Epithelial cell of esophagus (primary cell): ENCODE data around the gene KCNC4.

Experiments
- DNase-seq: peaks from one replicate; pipeline ENCODE4 v3.0.0; 2010; ENCODE audit warnings: low read depth
- H3K4me3 ChIP-seq: 2 replicates; pipeline ENCODE4 v1.5.1; 2011; ENCODE audit warnings: mild to moderate bottlenecking, low read length, control low read depth
- TF ChIP-seq, protein P1 (sequence below): IDR thresholded peaks from 2 replicates; pipeline ENCODE4 v1.5.1; 2011; ENCODE audit warnings: low read depth, mild to moderate bottlenecking, low read length, control low read depth, inconsistent platforms; ENCODE audit not compliant: insufficient read depth; ENCODE audit errors: missing control alignments

Gene KCNC4

DNA sequence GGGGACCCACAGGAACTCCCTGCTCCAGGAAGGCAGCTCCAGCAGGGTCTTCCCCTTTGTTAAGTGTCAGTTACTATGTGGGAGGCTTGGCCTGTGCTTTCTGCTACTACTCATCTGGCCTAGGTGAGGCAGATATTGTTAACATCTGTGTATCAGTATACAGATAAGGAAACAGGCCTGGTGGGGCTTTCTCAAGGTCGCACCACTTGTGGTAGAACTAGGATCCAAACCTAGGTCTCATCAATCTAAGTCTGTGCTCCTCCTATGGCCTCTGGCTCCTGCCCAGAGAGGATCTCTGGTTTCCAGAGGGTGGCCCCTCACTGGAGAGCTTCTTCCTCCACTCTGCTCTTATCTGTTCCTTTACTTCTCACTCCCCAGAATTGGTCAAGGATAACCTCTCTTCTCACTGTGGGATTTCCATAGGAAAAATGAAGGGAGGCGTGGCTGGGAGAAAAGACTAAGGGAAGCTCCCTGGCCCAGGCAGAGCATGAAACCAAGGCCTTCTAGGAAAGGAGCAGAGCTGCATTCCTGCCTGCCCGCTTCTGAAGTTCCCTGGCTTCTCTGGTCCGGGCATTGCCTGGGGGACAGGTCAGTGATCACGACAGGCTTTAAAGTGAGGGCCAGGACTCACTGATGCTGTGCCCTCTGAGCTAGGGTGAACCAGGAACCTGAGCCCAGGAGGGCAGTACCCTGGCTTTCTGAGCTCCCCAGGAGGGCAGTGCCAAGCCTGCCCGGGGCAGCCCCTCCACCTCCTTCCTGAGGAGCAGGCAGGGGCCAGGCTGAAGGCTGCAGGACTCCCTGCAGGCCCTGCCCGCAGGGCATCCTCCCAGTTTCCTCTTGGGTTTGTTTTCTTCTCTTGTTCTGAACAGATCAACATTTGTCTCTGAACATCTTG is 5.8 kb downstream of the KCNC4 start:
- no peak for DNase-seq
- H3K4me3 ChIP-seq: no peak overlapping the region
- TF ChIP-seq, protein P1, sequence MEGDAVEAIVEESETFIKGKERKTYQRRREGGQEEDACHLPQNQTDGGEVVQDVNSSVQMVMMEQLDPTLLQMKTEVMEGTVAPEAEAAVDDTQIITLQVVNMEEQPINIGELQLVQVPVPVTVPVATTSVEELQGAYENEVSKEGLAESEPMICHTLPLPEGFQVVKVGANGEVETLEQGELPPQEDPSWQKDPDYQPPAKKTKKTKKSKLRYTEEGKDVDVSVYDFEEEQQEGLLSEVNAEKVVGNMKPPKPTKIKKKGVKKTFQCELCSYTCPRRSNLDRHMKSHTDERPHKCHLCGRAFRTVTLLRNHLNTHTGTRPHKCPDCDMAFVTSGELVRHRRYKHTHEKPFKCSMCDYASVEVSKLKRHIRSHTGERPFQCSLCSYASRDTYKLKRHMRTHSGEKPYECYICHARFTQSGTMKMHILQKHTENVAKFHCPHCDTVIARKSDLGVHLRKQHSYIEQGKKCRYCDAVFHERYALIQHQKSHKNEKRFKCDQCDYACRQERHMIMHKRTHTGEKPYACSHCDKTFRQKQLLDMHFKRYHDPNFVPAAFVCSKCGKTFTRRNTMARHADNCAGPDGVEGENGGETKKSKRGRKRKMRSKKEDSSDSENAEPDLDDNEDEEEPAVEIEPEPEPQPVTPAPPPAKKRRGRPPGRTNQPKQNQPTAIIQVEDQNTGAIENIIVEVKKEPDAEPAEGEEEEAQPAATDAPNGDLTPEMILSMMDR: no peak

DNA sequence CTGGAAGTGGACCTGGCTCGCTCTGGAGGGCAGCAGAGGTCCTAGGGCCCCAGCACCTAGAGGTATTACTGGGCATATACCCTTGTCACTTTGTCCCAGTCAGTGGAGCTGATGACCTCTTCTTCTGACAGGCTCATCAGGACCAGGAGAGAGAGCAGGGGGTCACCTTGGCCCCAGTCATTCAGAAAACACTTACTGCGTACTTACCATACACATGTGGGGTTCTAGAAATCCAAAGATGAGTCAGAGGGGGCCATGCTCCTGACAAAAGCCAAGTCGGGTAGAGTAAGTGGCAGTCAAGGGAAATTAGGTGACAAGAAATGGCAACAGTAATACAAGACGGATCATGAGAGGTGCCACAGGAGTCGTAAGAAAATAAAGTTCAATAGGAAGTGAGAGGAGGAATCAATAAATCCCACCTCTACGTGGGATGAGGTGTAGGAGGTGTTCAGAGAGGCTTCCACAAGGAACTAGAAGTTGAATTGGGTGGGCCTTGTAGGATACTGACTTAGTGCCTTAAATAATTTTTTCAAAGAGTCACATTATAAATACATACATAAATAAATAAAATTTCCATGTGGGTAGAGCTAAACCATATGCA is 6.8 kb downstream of the KCNC4 start:
- no peak for DNase-seq
- TF ChIP-seq, protein P1: no peak
- H3K4me3 ChIP-seq: no peak overlapping the region

DNA sequence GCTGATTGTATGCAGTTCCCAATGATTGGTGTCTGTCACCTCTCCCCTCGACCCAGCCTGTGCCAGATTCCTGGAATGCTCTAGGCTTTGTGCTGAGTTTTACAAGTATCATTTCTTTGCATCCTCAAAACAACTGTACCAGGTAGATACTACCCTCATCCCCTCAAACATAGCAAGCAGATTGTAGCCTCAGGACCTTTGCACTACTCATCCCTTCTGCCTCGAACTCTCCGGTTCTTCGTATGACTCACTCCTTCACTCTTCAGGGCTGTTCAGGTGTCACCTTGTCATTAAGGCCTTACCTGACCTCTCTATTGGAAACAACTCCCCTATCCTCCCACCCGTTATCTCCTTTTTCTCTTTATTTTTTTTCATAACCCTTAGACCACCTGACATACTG is 8.0 kb downstream of the KCNC4 start:
- TF ChIP-seq, protein P1: no peak
- DNase-seq: no peak
- H3K4me3 ChIP-seq: no peak overlapping the region

DNA sequence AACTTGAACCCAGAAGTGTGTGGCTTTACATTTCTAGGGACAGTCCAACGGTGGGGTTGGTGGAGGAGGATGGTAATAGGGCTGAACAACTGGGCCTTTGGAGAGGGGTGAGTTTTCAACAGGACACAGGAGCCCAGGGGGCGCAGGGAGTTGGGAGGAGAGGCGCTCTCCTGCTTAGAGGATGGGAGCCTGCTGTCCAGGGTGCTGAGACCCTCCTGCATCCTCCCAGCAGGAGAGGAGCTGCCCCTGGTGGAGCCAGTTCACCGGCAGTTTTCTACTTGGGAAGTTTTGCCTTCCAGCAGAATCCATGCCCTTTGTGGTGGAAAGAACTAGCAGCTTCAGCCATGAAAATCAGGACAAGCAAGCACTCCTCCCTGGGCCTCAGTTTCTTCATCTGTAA is 8.6 kb downstream of the KCNC4 start:
- H3K4me3 ChIP-seq: no peak overlapping the region
- TF ChIP-seq, protein P1: no peak
- DNase-seq: no peak

DNA sequence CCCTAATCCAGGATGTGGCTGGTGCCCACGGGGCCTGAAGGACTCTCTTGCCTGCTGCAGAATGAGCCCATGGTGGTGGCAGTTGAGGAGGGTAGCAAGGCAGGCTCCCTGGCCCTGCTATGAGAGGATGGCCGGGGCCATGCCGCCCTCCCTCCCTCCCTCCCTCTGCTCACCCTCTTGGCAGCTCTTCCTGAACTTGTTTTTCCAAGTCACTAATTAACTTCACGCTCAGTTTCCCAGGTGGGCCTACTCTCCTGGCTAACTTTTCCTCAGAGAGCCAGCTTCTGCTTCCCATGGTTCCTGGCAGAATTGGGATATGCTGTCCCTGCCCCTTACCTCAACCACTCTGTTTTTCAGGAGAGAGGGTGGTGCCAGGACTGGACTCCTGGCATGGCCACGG is 10.2 kb downstream of the KCNC4 start:
- DNase-seq: no peak
- TF ChIP-seq, protein P1: no peak
- H3K4me3 ChIP-seq: no peak overlapping the region

DNA sequence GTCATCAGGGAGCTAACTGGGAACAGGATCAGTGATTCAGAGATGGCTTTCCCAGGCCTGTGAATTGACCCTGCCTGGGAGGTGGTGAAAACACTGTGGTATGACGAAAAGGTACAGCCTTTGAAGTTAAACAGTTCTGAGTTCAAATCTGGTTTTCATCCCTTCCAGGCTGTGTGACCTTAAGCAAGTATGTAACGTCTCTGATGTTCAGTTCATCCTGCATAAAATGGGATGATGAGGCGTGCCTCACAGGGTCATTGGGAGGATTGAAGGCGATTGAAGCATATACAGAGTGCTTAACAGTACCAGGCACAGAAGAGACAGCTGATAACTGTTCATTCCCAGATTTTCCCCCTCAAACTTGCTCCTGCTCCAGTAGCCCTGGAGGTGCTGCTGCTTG is 11.0 kb downstream of the KCNC4 start:
- TF ChIP-seq, protein P1: no peak
- no peak for DNase-seq
- H3K4me3 ChIP-seq: no peak overlapping the region
